SK-N-DZ (cell line): Measurements from ENCODE around the gene SS18.

ENCODE experiments used
- DNase-seq: peaks from one replicate; pipeline ENCODE4 v3.0.0-alpha.2; 2015; ENCODE audit warnings: low spot score

Gene SS18

DNA sequence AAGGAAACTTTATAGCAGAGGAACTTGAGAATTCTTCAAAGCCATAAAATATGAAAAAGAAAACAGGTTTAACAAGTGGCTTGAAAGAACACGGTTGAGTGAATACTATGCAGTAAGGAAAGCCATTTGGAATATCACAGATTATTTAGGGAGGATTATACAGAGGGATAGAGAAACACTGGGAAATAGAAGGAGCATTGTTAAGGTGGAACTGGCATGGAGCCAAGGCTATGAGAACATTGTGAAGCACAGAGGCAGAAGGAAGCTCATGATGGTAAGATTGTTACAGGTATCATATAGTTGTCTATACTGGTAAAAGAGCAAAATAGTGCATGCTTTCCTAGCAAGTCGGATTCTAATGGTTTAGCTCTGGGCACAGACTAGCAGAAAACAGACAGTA is 87.1 kb downstream of the SS18 start:
- no peak for DNase-seq

DNA sequence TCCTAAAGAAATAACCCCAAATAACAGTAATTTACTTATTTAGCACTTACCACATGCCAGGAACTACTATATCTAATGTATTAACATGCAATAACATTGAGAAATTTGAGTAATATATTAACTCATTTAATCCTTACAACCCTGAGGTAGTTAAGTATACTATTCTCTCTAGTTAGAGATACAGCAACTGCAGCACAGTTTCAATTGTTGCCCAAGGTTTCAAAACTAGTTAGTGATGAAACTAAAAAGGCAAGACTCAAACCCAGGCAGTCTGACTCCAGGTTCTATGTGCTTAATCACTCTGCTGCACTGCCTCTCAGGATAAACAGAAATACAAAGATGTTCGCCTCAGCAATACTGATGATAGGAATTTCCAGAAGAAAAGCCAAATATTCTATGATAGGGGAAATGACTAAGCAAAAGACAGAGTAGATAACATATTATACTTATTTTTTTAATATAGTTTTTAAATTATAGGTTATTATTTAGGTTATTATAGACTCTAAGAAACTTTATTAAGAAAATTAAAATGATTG is 88.0 kb downstream of the SS18 start:
- DNase-seq, result no peak

DNA sequence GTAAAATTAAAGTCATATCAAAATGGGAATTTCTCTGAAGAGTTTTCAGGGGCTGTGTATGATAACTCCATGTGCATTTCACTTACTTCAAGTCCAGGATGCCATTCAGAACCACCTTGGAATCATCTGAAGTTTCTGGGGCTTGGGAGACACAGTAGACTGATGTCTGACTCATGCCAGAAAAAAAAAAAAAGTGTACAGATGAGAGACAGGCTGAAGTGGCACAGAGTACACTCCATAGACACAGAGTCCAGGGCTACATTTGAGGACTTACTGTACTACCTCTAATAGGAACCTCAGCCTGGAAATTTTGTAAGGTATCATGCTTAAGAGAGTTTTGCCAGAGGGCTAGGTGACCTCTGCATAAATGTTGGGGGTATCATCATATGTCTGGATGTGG is 92.0 kb downstream of the SS18 start:
- no peak for DNase-seq

DNA sequence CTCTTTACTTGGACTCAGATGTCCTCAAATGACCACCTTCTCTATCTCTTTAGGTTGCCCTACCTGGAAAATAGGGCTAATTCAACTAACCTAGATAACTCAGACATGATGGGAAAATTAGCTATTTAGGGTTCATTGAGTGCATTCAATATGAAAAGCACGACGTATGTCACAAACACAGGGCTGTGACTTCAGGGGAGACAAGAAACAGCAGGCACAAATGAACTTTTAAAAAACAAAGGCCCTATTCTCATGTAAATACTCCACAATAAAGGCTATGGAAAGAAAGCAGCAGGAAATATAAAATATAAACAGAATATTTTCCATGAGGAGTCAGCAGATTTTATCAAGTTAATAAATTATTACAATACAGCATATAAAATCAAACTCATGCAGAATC is 97.8 kb downstream of the SS18 start:
- DNase-seq, result no peak

DNA sequence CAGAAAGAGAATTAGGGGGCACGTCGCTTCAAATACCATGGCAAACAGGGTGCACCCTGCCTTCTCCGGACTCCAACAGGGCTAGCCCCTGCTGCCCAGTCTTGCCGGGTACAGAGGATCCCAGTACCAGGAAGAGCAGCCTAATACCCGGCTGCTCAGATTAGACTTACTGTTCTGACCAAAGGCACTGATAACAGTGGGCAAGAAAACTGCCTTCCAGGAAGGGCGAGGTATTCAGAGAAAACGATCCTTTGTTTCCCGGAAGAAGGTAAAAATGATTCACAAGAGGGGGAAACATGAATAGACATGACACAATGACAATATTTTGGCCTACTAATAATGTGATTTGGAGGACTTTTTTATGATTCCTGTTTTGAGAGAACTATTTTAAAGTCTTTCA is 99.9 kb downstream of the SS18 start:
- no peak for DNase-seq

DNA sequence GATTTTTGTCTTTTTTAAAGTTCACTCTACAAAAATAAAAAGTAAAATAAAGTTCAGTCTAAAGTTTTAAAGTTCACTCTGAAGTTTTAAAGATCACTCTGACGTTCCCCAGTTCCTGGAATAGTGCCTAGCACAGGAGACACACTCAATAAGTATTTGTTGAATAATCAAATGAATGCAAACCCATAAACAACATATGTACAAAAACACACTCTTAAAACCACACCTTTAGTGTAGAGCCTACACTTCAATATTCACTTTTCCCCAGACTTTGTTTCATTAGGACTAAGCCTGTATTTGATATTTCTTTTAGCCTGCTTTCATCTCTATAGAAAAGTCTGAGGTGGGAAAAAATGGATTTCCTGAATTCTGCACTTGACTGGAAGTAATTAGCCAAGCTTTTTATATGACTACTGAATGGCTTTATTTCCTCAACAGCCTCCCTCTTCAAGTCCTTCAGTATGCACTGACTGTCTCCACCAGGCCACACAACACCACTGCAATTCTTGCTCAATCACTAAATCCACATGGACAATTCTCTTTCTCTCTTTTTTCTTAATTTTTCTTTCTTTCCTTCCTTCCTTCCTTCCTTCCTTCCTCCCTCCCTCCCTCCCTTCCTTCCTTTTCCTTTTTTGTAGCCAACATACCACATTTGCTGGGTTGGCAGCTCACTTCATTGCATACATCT is 104.6 kb downstream of the SS18 start:
- no peak for DNase-seq

DNA sequence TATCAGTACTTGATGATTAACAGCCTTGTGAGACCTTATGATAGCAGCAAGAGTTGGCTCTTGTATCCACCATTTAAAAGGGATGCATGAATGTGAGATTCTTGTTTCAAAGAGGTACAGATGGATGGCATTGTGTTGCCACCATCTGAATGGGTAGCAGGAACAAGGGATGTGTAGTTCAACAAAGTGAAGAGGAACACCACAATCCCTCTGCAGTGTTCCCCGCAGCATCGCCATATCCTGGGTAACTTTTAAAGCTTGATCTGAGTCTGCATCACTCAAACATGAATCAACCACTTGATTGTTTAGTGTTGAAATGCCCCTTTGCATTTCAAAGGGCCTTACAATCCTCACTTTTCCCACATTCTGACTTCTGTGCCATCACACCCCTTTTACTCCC is 106.7 kb downstream of the SS18 start:
- DNase-seq, result no peak

DNA sequence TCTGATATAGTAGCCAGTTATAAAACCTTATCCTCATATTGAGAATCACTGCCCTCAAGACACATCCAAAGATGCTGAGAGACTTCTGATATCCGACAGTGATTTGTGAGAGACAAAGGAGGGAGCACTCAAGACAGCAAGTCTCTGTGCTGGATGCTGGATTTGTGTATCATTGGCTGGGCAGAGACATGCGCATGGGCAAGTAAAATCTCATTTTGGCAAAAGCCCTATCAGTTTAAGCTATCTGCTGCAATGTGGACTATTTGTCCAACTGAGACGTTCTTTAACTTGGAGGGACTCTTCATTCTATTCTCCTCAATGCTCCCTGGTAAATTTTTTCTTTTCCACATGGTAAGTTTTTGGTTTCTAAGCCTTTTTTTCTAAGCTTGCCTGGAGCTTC is 107.5 kb downstream of the SS18 start:
- no peak for DNase-seq

DNA sequence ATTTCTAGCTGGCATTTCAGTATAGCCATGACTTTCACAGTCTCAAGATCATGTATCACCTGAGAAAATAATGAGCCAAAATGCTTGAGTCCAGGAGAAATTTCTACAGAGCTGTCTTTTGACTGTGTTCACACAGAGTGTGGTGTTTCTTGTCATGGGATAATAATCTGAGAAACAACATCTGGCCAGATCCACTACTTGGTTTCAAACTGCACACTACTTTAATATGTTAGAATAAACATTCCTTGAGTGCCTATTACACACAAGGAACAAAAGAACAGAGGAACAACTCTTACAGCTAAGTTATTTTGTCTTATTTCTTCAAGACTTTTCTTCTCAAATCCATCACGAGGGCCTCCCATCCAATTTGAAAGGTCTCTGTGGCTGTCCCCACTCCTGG is 108.3 kb downstream of the SS18 start:
- no peak for DNase-seq

DNA sequence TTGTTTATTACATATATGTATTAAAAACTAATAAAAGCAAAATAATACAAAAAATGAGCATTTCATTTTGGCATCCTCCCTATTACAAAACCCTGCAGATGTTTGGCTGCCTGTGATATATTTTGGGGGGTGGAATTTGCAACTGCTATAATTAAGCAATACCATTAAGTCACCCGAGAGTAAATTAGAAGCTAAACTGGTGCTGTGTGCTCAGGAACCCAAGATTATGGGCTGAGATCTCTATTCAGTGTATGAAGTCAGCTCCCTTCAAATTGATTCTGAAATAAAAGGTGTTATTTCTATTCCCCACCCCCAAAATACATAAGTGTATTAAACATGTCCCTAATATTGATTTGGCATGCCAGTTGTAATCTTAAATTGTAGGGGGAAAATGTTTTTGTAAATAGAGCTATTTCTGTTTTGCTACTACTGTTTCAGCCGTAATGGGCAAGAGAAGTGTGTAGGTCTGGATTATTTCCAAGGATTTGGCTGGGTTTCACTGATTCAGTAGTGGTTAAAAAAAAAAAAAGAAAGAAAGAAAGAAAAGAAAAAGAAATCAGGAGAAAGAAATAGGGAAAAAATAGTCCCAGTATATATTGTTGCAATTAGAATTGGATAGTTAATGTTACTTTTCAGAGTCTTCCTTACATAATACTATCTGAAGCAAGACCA is 110.9 kb downstream of the SS18 start:
- no peak for DNase-seq

DNA sequence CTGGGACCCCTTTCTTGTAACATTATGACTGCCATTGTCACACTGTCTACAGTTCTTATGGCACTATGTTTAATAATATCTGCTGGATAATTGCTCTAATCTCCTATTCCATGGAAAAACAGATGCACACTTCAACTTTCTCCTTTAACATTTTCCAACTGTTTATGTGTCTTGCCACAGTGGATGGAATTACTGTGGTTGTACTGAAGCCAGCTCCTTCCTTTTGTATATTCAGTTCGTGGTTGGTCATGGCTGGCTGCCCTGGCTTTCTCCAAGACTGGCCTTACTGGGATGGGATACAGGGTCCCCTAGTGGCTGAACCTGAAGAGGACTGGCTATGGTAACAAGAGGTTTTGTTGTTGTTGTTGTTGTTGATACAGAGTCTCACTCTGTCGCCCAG is 113.9 kb downstream of the SS18 start:
- DNase-seq, result no peak

DNA sequence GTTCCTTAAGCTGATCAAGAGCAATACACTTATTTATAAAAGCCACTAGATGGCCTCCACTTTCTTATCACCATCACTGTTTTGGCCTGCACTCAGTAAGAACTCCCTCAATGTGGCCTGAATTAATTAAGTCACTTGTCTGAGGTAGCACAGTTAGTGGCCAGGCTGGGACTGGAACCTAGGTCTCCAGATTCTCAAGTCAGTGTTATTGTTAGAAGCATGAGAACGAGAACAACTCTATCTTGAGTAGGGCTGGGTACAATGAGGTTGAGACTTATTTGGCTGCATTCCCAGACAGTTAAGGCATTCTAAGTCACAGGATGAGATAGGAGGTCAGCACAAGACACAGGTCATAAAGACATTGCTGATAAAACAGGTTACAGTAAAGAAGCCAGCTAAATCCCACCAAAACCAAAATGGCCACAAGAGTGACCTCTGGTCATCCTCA is 115.8 kb downstream of the SS18 start:
- no peak for DNase-seq
